Smooth muscle cell of the brain vasculature (primary cell): ENCODE measurements around the gene DIS3L2.

Experiments used
- DNase-seq: peaks from one replicate; pipeline ENCODE4 v3.0.0-alpha.2; 2012; ENCODE audit warnings: low read depth, low spot score

The DIS3L2 gene

GRCh38 chr2:232228332-232228731 is 266.8 kb downstream of the DIS3L2 start:
- no peak for DNase-seq

DNA sequence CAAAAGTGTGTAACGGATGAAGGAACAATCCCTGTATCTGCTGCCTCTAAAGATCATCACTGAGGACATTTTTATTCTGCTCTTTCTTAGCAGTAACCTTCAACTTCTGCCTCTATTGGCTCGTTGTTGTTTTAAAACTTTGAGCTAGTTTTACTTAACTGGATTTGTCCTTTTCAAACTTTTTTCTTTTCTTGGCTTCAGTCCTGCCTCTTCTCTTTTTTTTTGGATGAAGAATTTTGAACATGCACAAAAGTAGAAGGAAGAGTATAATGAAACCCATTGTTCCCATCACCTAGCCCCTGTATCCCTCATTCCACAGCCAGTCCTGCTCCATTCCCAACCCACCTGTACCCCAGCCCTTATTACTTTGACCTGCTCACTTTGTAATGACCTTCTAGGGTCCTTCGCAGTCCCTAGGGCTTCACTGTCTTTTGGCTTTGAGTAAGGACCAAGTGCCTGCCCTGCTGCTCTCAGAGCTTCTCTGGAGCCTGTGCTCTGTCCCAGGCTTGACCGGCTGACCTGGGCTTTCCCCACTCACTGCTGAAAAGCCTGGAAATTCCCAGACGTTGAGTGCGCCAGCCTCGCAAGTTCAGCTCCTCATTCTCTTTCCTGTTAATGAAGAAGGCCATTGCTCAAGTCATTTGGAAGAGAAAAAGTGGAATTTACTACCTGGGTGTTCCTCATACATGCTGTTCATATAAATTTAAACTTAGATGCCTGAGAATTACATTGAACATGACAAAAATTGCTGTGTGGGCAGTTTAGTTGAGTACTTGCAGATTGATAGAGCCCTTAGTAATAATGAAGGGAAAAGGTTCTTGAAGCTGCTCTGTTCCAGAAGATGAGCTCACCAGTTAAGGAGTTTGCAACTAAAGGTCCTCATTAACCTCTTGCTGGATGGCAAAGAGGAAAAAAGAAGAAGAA is 267.7 kb downstream of the DIS3L2 start:
- no peak for DNase-seq

GRCh38 chr2:232229911-232230310 is 268.4 kb downstream of the DIS3L2 start:
- DNase-seq, result no peak

DNA sequence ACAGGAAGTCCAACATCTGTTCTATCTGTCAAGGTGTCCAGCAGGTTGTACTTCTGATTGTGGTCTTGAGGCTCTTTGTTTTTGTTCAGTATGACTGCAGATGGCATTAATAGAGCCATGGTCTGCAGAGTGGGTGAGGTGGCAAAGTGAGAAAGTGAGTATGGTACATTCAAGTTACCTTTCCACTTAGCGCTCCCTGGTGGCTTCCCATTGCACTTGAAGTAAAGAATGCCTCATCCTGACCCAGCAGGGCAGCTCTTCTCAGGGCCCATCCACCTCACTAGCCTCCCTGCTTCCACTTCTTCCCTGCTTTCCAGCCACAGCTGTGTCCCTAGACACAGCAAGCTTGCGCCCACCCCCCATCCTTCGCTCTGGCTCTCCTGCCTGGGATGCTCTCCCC is 269.0 kb downstream of the DIS3L2 start:
- no peak for DNase-seq

DNA sequence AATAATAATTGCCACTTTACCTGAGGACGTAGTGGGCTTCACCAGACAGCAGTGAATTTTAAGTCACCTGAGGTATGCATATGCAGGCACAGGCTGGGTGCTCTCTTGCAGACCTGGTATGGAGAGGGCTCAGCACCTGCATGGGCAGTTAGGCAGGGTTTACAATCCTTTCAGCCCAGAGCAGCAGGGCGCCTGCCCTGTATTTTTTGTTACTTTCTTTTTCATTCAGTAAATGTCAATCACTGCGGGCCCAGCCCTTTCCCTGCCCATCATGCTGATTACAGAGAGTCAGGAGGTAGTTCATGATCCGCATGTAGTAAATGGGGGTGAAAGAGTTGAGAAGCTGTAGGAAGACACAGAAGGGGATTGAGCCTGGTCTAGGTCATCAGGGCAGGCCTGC is 270.0 kb downstream of the DIS3L2 start:
- DNase-seq, result no peak

- no peak for DNase-seq
Observed at GRCh38 chr2:232232915-232233314, 271.4 kb downstream of the DIS3L2 start.

- no peak for DNase-seq
Observed at GRCh38 chr2:232234922-232235615, 273.6 kb downstream of the DIS3L2 start.

GRCh38 chr2:232235716-232236115 is 274.2 kb downstream of the DIS3L2 start:
- DNase-seq, result peak; percentile 64

DNA sequence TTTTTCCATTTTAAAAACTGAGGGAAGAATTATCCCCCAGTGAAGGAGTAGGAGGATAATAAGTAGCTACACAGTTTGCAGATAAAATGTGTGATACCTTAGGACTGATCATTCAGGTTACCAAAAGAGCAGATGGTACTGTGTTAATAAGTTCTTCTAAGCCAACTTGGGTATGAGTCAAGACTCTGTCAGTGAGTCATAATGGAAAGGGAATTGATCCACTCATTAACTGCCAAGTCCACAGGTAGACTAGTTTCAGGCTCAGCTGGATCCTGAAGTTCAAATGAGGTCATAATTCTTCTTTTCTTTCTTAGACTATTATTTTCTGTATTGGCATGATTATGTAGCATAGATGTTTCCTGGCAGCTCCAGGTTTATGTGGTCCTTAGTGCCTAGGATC is 274.7 kb downstream of the DIS3L2 start:
- DNase-seq, result no peak

GRCh38 chr2:232237464-232237863 is 276.0 kb downstream of the DIS3L2 start:
- DNase-seq, result no peak

DNA sequence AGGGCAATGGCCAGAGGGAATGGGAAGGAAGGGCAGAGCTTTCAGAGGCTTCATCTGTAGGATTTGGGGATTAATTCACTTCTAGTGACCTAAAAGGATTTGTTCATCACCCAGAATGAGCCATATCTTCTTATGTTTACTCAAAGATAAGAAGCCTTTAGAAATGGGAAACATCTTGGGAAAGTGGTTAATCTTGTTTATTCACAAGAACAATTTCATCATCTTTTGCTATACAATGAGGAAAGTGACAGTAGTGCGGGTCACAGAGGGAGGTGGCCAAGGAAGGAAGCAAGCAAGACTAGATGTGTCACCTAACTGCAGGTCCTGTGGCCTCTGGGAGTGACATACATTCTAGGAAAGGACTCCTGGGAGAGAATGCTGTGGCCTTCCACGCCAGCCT is 276.6 kb downstream of the DIS3L2 start:
- no peak for DNase-seq

DNA sequence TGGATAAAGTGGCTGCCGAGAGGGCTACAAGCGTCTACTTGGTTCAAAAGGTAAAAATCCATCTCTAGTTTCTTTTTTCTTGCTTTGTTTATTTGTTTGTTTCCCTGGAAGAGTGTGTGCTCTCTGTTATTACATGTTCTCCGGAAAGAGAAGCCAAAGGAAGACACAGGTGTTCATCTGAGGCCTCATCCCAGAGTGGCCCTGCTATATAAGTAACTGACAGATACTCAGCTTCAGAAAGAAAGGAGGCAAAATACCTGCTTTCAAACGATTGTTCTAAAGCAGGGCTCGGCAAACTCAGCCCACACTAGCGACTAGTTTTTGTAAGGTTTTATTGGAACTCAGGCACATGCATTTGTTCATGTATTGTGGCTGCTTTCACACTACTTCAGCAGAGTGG is 277.1 kb downstream of the DIS3L2 start:
- DNase-seq, result no peak

DNA sequence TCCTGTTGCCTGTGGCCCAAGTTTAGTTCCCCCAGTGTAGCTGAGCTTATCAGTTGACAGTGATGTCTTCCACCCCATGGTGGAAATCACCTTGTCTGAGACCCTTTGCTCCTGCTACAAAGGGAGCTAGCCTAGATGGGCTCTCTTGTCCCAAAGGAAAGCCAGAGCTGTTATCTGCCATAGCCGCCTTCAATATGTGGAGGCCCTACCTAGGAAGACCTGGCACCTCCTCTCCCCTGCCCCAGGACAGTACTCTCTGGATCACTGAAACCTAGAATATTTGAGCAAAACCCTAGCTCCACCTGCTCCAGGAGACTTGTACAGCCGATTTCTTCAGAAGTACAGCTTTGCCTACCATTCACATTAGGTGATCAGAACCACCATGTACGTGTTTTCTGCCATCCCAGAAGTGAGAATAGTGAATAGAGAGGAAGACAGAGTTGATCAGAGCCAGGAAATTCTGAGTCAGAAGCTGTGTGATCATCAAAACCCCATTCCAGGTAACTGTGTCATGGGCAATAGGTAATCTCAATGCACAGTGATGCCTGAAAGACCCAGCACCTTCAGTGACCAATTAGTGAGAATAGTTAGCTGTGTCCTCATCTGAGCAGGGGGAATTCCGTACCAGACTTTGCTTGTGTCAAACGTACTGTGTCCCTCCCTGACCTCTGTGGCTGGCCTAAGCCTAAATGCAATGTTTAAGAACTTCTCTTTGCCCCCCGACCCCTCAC is 278.6 kb downstream of the DIS3L2 start:
- no peak for DNase-seq

GRCh38 chr2:232240906-232241305 is 279.4 kb downstream of the DIS3L2 start:
- DNase-seq, result no peak

DNA sequence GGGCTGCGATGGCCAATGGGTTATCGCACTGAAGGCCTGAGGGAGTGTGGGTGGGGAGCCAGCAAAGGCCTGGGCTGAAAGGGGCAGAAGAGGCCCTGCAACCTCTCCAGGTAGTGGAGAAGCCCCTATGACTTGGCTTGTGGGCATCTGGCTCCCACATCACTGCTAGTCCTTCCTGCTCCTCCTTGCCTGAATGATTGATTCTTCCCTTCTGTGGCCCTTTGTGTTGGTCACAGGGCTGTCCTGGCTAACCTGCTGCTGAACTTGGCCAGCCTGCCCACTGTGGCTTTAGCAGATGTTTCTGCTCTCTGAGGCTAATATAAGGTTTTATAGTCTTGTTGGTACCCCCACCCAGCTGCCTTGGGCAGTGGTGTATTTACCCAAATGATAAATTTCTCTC is 280.8 kb downstream of the DIS3L2 start:
- no peak for DNase-seq

- DNase-seq, result no peak
Observed at GRCh38 chr2:232245111-232245510, 283.6 kb downstream of the DIS3L2 start.

DNA sequence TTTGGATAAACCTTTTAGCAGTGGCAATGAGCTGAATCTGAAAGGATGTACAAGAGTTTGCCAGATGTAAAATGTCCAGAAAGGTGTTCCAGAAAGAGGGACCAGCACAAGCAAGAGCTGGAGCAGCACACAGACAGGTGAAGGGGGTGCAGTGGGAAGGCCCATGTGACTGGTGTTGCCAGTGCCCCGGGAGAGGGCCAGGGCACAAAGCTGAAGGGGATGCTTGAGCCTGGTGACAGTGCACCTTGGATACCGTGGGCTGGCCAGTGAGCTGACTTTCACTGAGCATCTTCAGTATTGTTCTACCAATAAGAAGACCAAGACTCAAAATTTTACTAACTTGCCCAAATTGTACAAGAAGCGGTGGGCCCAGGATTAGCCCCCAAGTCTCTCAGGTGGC is 284.7 kb downstream of the DIS3L2 start:
- DNase-seq, result no peak

GRCh38 chr2:232249096-232249495 is 287.6 kb downstream of the DIS3L2 start:
- DNase-seq, result no peak

- no peak for DNase-seq
Observed at GRCh38 chr2:232250246-232251175, 289.0 kb downstream of the DIS3L2 start.

DNA sequence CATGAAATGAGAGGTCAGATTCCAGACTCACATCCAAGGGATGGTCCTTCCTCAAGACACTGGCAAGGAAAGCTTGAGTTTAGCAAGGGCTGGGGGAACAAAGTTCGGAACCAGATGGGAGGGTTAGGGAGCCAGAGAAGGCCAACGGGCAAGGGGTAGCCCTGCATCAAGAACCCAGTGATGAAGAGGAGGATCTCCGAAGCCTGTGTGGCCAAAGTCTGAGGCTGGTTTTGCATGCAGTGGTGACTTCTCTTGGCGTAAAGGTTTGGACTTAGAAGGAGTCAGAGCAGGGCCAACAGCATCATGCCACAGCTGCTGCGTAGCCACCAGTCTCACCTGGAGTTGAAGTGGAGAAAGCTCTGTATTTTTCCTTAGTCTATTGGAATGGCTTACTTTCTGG is 293.5 kb downstream of the DIS3L2 start:
- no peak for DNase-seq

DNA sequence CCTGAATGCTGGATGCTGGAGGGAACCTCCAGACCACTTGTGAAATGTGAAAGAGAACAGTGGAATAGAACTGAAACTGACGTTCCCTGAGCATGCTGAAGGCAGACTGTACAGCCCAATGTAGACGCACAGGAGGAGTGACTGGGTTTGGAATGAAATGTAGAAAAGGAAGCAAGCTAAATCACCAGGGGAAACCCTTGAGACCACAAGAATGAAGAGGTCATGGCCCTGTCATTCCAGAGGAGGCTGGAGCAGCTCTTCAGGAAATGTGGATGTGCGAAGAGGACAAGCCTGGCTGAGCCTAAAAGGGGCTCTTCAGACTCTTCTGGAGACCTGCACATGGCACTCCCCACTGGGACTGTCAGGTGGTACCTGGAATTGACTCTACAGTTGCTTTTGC is 298.6 kb downstream of the DIS3L2 start:
- peak; percentile 72 for DNase-seq
